Transverse colon (tissue), 4 donors: ENCODE data around the gene GPR158. TPM values are rescaled to one million over a fixed set of nuclear protein-coding genes. Genes with fewer than 3 reads are reported as not detected.

Experiments
- DNase-seq: peaks from one replicate; pipeline ENCODE4 v3.0.0-alpha.2; 2019
- H3K27ac ChIP-seq, 4 donors: fragments of 200-600 bp; sonication (generic); 2 replicates each; pipeline ENCODE4 v1.5.1; 2016 to 2018; ENCODE audit warnings: inconsistent platforms in 4 of 4
- H3K27me3 ChIP-seq: fragments of 200-600 bp; sonication (generic); 2 replicates; pipeline ENCODE4 v1.5.1; 2017; ENCODE audit warnings: inconsistent platforms
- H3K36me3 ChIP-seq, 4 donors: fragments of 200-600 bp; sonication (generic); 2 replicates each; pipeline ENCODE4 v1.5.1; 2017 to 2019; ENCODE audit warnings: inconsistent platforms in 4 of 4
- H3K4me1 ChIP-seq, 4 donors: fragments of 200-600 bp; sonication (generic); 2 replicates each; pipeline ENCODE4 v1.5.1; 2017 to 2020; ENCODE audit warnings: inconsistent platforms in 4 of 4
- H3K4me3 ChIP-seq, 4 donors: fragments of 200-600 bp; sonication (generic); 1 replicate in 1 of 4; 2 replicates in 3 of 4; pipeline versions ENCODE4 v1.5.1 to v1.6.1; 2017 to 2019; ENCODE audit warnings: inconsistent platforms in 4 of 4
- H3K9me3 ChIP-seq, 2 donors: fragments of 200-600 bp; sonication (generic); 2 replicates each; pipeline ENCODE4 v1.5.1; 2017 to 2019; ENCODE audit warnings: inconsistent platforms in 2 of 2
- EP300 ChIP-seq: sonication (generic); formaldehyde crosslinking; IDR thresholded peaks from one replicate; pipeline ENCODE4 v1.6.1; 2017; ENCODE audit warnings: antibody characterized with exemption, low read depth
- POLR2A ChIP-seq: fragments of 450-650 bp; IDR thresholded peaks from one replicate; pipeline ENCODE4 v1.6.1; 2016; ENCODE audit warnings: antibody characterized with exemption, mild to moderate bottlenecking, moderate library complexity
- POLR2AphosphoS5 ChIP-seq, 3 donors: sonication (generic); formaldehyde crosslinking; IDR thresholded peaks; one replicate each; pipeline ENCODE4 v1.6.1; 2016; ENCODE audit warnings: antibody characterized with exemption in 3 of 3
- WGBS, 2 donors: methylation state at CpG; one replicate each; pipeline ENCODE4 v1.1.5; 2018; ENCODE audit warnings: low coverage in 1 of 2; 5-methylcytosine and 5-hydroxymethylcytosine counted together
- in situ Hi-C, 4 donors: fragments of 200-750 bp; cut with MboI; loops; one replicate each; pipeline versions ENCODE4 v1.15.0 to v1.15.1; 2017; ENCODE audit warnings: low sequenced_read_pairs in 3 of 4, low pct_ligation_motif_present in 1 of 4, low pct_unique_long_range_greater_than_20kb in 1 of 4
- intact Hi-C: fragments of 100-400 bp; cut with DNase I; formaldehyde crosslinking; loops from one replicate; pipeline ENCODE4 v1.15.1; 2023; ENCODE audit warnings: low total_unique reads
- total RNA-seq, 4 donors: library from RNA; depleted of rRNA; stranded (reverse); fragments of >200 nt; gene quantifications; one replicate each; pipeline ENCODE4 v1.1.0, GENCODE V29; 2016
- TF ChIP-seq, protein P1 (sequence below), 5 experiments: fragments of 200-600 bp in 3 of 5; fragments of 450-650 bp in 2 of 5; sonication (generic) in 3 of 5; IDR thresholded peaks; 1 replicate in 2 of 5; 2 replicates in 3 of 5; pipeline ENCODE4 v1.5.1; 2016 to 2017; ENCODE audit warnings: antibody characterized with exemption in 5 of 5, inconsistent platforms in 3 of 5, mild to moderate bottlenecking in 2 of 5, moderate library complexity in 1 of 5

The GPR158 gene
- total RNA-seq, 4 donors from 2014 or later: 0.16 to 0.27 TPM; not detected in 2

DNA sequence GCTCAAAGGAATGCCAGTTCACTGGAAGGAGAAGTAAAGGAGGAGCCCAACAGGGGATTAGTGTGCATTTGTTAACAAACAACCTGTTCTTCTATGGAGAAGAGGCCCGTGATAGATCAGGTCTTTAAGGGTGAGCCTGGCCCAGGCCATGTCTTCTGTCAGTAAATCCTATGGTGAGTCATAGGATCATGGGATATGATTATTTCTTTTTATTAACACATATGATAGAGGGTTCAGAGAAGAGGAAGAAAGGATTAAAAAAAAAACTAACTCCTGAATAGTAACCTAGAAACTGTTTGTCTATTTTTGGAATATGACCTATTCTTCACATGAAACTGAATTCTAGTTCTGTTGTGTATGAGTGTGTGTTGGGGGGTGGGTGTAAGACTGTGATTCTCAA lies 70.4 kb downstream of the GPR158 start:
- no peaks in the 10 kb centered on the region for H3K27me3 ChIP-seq
- no peaks in the 10 kb centered on the region for H3K36me3 ChIP-seq
- 64 to 70% methylated on average over 1 of the region's 1 CpG for WGBS, 2 donors
- H3K4me1 ChIP-seq: no peaks in the 10 kb centered on the region
- TF ChIP-seq POLR2A: no peak
- no peak for TF ChIP-seq EP300
- TF ChIP-seq, protein P1, sequence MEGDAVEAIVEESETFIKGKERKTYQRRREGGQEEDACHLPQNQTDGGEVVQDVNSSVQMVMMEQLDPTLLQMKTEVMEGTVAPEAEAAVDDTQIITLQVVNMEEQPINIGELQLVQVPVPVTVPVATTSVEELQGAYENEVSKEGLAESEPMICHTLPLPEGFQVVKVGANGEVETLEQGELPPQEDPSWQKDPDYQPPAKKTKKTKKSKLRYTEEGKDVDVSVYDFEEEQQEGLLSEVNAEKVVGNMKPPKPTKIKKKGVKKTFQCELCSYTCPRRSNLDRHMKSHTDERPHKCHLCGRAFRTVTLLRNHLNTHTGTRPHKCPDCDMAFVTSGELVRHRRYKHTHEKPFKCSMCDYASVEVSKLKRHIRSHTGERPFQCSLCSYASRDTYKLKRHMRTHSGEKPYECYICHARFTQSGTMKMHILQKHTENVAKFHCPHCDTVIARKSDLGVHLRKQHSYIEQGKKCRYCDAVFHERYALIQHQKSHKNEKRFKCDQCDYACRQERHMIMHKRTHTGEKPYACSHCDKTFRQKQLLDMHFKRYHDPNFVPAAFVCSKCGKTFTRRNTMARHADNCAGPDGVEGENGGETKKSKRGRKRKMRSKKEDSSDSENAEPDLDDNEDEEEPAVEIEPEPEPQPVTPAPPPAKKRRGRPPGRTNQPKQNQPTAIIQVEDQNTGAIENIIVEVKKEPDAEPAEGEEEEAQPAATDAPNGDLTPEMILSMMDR (IDR thresholded peaks at IDR 0.05): no peak
- no peak for TF ChIP-seq POLR2AphosphoS5 (IDR thresholded peaks at IDR 0.05)
- intact Hi-C loops: no loop called here
- H3K4me3 ChIP-seq: no peak overlapping the region
- DNase-seq: no peak
- in situ Hi-C loops: no loop called here
- no peak overlapping the region for H3K27ac ChIP-seq
- H3K9me3 ChIP-seq: no peaks in the 10 kb centered on the region

DNA sequence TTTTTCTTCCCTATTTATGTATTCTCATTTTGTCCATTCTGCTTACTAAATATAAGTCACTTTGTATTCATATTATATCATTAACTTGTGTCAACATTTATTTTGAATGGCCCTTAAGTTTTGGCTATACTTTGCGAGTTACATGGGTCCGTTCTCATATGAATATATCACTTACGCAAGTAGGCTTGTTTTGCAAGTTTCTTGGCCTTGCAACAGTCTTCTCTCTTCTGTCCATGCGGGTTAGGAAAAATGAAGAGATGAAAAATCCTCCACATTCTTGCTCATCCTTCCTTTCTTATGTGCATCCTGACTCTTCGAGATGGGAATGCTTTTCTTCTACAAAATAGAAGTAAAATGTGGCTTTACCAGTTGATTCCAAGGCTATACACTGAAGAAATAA lies 82.8 kb downstream of the GPR158 start:
- Histone ChIP-seq H3K27ac (no peak overlapping the region), H3K4me3 (no peak overlapping the region), H3K4me1 (no peaks in the 10 kb centered on the region), H3K27me3 (no peaks in the 10 kb centered on the region), H3K36me3 (no peaks in the 10 kb centered on the region), H3K9me3 (no peaks in the 10 kb centered on the region)
- intact Hi-C loops: no loop called here
- no peak for TF ChIP-seq POLR2A
- no peak for TF ChIP-seq POLR2AphosphoS5 (IDR thresholded peaks at IDR 0.05)
- TF ChIP-seq EP300: no peak
- TF ChIP-seq, protein P1 (IDR thresholded peaks at IDR 0.05): no peak
- in situ Hi-C loops: no loop called here
- 84 to 86% methylated on average over 5 of the region's 5 CpGs for WGBS, 2 donors
- DNase-seq: no peak

DNA sequence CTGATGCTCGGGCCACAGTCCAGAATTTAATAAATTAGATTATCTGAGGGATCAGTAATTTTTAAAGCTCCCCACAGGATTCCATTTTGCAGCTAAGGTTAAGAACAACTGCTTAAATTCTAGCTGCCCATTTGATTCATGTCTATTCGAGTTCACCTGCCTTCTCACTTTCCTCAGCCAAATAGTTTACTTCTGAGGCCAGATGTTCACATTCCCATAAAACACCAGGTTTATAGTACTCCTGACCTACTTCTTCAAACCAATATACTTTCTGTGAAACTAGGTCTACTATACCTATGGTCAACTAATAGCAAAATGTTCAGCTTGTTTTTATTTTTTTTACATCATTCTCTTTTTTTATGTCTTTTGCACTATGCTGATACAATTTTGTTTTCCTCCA lies 86.3 kb downstream of the GPR158 start:
- TF ChIP-seq POLR2AphosphoS5 (IDR thresholded peaks at IDR 0.05): no peak
- TF ChIP-seq, protein P1 (IDR thresholded peaks at IDR 0.05): no peak
- TF ChIP-seq POLR2A: no peak
- TF ChIP-seq EP300: no peak
- WGBS, 2 donors: 46% methylated on average over 2 of the region's 2 CpGs
- H3K27me3 ChIP-seq: no peaks in the 10 kb centered on the region
- no peak overlapping the region for H3K4me3 ChIP-seq
- in situ Hi-C loops: no loop called here
- H3K27ac ChIP-seq: no peak overlapping the region
- H3K9me3 ChIP-seq: no peaks in the 10 kb centered on the region
- H3K36me3 ChIP-seq: no peaks in the 10 kb centered on the region
- H3K4me1 ChIP-seq: no peaks in the 10 kb centered on the region
- intact Hi-C loops: loop anchor here (10.0 kb wide), 1 partner anchor 1346 kb away; no protein-coding TSS in a partner anchor
- no peak for DNase-seq

DNA sequence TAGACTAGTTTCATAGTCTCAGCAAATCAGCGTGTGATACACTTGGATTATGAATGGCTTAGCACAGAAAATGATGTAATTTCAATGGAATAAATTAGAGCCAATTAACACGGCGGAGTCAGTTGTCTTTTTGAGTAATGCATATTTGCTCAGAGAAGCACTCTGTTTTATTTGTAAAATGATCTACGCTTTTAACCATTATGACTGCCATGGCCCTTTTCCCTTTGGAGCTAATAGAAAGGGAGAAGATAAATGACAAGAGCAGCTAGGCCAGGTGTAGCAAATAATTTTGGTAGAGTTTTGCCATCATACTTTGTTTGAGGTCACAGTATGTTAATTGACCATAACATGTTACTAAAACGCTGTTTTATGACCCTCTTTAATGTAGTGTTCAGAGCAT lies 86.8 kb downstream of the GPR158 start:
- TF ChIP-seq POLR2AphosphoS5 (IDR thresholded peaks at IDR 0.05) (no peak), POLR2A (no peak), EP300 (no peak)
- TF ChIP-seq, protein P1 (IDR thresholded peaks at IDR 0.05): no peak
- Histone ChIP-seq H3K9me3 (no peaks in the 10 kb centered on the region), H3K36me3 (no peaks in the 10 kb centered on the region), H3K4me3 (no peak overlapping the region), H3K4me1 (no peaks in the 10 kb centered on the region), H3K27ac (no peak overlapping the region), H3K27me3 (no peaks in the 10 kb centered on the region)
- 73 to 78% methylated on average over 5 of the region's 5 CpGs for WGBS, 2 donors
- DNase-seq: no peak
- intact Hi-C loops: loop anchor here (10.0 kb wide), 1 partner anchor 1347 kb away; no protein-coding TSS in a partner anchor
- in situ Hi-C loops: no loop called here
